Tongue (tissue), 2 donors: ENCODE data around the gene MSX1. TPM values are rescaled to one million over a fixed set of nuclear protein-coding genes. Genes with fewer than 3 reads are reported as not detected.

Source experiments
- DNase-seq: peaks from one replicate; pipeline ENCODE4 v3.0.0-alpha.2; 2015
- total RNA-seq: library from RNA; depleted of rRNA; stranded (reverse); fragments of >200 nt; gene quantifications from one replicate; pipeline ENCODE4 v1.2.3, GENCODE V29; 2014

Gene MSX1
- total RNA-seq, 1 donor from 2014 or later, result 3.7 TPM

DNA sequence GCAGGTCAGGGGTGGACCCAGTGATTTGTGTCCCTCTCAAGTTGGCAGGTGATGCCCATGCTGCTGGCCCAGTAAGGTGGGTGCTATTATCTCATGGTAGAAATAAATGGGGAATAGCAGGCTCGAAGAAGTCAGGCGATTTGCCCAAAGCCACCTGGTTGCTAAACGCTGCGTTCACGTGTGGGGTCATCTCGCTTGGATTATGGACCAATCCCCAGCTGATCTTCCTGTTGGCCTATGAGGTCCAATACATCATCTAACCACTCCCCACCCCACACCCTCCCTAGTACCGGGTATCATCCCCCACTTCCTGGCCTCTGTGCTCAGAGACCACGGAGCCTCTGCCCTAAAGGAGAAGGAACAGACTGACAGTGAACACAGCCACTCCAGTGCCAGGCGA, 18.3 kb upstream of the MSX1 start:
- no peak for DNase-seq

DNA sequence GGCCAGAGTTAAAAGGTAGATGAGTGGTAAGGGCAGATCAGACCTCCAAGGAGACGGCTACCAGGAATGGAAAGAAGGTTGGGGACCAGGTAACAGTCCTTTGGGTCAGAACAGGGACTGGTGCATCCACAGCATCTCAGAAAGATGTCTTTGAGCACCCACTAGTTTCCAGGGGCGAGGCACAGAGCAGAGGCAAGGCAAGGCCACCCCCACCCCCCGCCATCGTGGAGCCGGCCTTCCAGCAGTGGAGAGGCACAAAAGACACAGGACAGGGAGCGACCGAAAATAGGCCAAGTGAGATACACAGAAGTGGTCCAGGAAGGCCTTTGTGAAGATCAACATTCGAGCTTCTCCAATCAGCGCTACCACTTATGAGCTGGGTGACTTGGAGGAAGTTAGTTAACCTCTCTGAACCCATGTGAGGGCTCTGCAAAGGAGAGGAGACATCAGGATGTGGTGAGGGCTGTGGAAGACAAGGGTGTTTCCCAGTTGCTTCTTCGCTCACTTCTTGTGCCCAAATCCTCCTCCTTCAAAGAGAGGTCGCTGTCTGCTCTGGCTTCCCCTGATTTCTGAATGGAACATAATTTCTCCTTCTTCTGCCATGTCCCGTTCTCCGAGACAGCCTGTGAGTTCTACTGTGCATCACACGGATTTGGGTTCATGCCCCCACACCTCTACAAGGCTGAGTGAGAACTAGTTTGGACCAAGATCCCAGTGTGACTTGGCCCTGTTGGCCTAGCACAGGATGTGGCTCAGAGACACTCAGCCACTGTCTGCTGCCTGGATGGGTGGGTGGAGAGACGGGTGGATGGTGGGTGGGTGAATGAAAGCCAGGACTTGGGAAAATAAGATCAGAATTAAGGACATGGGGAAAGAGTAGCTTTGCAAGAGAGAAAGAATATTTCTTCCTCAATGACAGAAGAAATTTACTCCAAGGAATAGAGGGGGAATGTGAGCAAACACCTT, 16.7 kb upstream of the MSX1 start:
- DNase-seq, result no peak

DNA sequence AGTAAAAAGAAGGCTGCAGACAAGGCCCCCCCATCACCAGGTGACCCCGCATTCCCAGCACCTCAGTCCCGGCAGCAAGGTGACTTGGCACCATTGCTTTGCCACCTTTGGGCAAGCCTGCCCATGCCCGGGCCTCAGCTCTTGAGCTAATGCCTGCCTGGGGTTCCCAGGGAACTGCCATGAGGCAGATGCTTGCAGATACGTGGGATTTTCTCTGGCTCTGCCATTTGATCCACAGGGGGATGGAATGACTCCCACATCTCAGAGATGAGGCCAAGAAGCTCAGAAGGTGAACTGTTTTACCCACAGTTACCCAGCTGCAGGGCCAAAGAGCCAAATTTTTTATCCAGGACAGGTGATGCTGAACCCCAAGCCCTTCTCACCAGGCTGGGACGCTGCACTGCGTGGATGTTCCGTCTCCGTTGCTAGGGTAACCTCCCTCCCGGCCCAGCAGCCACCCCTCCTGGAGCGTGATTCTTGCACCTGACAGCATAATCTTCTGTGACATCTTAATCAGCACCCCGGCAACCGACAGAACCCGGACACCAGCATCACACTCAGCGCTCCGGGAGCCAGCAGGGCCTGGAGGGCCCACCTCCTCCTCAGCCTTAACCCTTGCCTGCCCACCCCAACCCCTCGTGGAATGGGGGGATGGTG, 15.7 kb upstream of the MSX1 start:
- no peak for DNase-seq

DNA sequence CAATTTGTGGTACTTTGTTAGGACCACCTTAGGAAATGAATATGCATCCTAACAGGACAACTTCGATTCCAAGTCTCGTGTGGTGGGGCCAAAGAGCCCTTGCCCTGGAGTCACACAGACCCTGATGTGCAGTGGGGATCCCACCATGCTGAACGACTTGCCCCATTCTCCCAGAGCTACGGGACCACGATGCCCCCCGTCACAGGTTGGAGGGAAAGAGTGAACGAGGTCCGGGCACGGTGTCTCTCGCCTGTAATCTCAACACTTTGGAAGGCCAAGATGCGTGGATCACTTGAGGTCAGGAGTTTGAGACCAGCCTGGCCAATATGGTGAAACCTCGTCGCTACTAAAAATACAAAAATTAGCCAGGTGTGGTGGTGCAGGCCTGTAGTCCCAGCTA, 14.4 kb upstream of the MSX1 start:
- no peak for DNase-seq

DNA sequence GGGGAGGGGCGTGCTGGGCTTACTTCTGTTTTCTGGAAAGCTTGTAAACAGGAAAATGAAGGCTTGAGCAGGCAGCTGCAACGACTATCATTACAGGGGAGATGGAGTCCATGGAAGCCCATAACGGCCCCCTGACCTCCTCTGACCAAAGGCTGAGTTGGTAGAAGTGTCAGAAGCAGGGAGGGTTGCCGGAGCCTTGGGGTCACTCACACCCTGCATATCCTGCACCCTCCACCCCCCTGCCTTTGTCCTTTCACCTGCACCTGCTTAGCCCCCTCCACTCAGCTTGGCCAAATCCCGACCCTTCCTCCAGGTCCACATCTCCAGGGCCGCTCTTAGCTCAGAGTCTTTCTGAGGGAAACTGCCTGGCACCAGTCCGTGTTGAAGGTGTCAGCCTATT, 12.5 kb upstream of the MSX1 start:
- DNase-seq, result no peak

DNA sequence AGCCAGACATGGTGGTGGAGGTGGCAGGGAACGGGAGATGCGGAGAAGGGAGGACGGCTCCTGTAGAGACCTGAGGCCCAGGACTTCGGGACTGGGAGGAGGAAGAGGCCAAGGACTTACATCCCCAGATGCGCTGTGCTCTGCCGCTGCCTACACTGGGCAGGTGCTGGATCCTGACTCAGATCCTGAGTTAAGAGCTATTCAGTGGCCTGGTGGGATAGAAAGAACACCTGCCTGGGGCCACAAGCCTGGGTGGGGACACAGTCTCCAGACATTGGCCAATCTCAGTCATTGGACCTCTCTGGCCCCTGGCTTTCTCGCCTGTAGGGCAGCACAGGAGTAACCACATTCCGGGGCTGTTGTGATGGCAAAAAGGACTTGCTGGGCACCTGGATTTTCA, 10.9 kb upstream of the MSX1 start:
- no peak for DNase-seq

DNA sequence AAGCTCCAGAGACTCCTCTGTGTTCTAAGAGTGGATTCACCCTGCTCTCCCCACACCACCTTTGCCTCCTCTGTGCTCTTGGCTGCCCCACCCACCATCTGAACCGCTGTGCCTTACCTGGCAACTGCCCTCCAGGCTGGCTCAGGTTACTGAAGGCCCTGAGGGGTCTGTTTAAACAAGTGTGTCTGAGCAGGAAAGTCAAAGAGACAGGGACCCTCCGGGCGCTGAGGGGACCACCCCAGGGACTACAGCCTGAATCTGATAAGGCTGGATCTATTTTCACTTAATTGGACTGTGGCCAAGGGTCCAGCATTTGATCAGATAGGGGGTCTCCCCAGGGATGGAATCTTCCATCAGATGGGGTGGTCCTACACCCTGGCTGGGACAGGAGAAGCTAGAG, 10.4 kb upstream of the MSX1 start:
- DNase-seq, result no peak

DNA sequence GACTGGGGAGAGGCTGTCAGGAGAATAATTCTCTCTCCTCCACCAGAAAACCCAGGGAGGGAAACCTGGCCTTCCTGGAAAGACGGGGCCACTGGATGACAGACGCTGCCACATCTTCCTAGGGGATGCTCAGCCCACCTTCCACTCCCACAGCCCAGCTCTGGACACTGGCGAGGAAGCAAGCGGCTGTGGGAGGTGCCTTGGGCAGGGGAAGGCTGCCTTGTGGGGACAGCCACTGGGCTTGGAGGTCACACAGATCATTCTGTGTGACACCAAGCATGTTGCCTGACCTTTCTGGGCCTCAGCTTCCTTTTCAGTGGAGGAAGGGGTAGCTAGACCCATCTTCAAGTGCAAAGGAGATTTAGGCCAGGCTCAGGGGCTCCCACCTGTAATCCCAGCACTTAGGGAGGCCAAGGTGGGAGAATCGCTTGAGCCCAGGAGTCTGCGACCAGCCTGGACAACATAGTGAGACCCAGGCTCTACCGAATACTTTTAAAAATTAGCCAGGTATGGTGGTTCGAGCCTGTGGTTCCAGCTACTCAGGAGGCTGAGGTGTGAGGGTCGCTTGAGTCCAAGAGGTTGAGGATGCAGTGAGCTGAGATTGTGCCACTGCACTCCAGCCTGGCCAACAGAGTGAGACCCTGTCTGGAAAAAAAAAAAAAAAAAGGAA, 9.8 kb upstream of the MSX1 start:
- DNase-seq, result no peak

DNA sequence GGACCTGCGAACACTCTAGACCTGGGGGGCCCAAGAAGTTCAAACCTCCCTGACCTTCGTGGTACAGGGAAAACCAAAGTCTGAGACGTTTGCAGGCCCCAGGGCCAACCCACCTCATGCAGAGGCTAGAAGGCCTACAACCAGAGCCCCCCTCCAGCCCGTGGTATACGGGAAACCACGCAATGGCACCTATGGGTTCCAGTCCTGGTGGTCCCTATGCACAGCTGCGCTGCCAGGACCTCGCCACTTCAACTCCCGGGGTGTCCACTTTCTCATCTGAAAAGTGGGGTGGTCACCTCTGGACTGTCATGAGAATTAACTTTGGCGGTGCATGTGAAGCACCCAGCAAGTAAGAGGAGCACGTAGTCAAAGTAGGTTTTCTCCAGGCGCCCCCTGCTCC, 8.4 kb upstream of the MSX1 start:
- DNase-seq, result no peak

DNA sequence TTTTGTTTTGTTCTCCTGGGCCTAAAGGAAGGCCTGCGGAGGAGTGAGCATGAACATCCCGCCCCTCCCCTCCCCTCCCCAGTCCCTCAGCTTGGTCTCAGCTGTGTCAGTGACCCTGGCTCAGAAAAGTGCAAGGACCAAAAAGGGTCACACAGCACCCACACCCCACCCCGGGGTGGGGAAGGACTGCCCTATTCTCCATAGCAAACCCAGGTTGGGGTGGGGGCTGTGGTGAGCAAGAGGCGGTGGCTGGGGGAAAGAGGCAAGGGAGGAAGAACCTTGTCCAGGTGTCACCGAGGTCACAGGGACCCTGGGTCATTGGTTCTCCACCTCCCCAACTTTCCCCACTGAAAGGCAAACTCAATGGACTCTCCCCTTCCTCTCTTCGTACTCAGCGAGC, 7.6 kb upstream of the MSX1 start:
- no peak for DNase-seq

DNA sequence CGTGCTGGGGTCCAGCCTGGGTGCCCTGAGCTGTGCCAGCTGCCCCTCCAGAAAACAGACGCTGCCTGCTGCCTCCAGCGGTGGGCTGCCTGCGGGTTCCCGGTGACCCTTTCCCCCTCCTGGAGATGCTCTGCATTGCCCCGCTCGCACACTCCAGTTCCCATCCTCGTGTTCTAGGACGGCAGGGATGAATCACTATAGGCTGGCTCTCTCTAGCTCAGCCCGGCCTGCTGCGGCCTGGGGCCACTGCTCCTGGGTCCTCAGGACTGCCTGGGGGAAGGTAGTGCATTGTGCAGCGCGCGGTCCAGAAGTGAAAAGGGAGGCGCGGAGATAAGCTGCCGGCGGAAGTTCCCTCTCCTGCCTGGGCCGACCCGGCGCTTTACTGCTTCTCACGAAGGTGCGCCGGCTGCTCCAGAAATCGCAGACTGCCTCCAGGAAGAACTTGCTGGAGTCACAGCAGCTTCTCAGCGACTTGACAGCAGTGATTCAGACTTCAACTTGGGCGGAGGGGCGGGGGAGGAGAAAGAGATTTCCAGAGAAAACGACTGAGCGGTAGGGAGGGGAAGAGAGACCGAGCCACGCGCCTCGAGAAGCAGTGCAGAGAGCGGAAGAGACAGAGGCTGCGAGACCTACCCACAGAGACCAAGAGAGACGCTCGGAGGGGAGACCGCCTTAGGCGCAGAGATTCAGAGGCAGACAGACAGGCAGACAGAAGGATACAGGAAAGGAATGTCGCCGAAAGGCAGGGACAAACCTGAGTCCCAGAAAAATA, 6.7 kb upstream of the MSX1 start:
- DNase-seq, result peak; percentile 44

DNA sequence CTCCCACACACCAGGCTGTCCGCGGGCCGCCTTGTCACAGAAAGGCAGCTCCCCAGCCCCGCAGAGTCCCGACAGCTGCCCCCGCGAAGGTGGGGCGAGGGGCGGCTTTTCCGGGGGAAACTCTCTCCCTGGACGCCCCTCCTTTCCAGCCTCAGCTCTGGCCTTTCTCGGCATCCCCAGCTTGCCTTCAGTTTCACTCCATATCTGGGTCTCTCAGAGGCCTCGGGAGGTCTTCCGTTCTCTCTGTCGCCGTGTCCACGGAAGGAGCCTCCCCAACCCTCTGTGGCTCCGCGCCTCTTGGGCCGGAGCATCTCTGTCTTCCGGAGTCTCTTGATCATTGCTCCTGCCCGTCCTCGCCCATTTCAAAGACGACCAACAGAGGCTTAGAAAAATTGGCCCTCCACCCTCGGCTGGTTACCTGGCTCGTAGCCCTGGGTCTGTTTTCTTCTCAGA, 6.1 kb upstream of the MSX1 start:
- DNase-seq, result no peak

DNA sequence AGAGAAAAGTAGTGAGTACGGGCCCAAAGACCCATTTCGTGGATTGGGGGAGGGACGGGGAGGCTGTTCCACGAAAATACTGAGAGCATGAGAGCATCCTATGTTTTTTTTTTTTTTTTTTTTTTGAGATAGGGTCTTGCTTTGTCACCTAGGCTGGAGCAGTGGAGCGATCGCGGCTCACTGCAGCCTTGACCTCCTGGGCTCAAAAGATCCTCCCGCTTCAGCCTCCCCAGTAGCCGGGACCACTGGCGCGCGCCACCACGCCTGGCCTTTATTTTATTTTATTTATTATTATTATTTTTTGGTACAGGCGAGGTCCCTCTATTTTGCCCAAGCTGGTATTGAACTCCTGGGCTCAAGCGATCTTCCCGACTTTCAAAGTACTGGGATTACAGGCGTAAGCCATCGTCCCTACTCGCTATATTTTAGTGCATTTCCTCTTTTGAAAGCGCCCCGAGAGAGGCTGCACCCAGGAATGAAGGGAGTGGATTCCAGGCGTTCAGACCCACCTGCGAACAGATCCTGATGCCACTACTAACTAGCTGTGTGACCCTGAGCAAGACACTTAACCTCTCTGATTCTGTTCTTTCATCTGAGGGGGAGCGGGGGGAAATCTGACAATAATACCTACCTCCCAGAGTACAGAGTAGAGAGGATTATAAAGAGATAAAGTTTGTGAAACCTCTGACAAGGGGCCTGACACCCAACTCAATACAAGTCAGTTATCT, 5.4 kb upstream of the MSX1 start:
- no peak for DNase-seq

DNA sequence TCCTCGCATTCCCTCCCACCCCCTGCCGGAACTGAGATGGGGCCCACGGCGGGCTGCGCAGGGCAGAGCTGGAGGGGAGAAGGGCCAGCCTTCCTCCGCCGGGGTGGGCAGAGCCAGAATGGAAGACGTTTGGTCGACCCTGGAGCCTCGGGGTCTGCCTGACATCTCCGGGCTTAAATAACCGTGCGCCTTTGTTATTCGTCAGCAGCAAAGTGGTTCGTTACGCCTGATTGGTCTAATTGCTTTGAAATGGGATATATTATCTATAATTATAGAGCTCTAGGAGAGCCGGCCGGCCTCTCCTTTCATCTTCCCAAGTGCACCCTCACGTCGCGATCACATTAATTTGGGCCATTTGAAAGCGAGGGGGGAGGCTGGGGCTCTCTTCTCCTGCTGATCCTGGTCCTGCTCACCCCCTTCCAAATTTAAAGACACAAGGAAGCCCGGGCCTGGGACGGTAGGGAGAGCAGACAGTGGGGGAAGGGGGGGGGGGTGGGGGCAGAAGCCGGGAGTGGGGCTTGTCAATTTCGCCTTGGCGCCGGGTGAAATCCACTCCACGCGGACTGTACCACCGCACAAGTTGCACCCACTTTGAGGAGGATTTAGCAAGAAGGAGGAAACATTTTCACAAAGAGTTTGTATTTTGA, 4.7 kb upstream of the MSX1 start:
- DNase-seq, result no peak

DNA sequence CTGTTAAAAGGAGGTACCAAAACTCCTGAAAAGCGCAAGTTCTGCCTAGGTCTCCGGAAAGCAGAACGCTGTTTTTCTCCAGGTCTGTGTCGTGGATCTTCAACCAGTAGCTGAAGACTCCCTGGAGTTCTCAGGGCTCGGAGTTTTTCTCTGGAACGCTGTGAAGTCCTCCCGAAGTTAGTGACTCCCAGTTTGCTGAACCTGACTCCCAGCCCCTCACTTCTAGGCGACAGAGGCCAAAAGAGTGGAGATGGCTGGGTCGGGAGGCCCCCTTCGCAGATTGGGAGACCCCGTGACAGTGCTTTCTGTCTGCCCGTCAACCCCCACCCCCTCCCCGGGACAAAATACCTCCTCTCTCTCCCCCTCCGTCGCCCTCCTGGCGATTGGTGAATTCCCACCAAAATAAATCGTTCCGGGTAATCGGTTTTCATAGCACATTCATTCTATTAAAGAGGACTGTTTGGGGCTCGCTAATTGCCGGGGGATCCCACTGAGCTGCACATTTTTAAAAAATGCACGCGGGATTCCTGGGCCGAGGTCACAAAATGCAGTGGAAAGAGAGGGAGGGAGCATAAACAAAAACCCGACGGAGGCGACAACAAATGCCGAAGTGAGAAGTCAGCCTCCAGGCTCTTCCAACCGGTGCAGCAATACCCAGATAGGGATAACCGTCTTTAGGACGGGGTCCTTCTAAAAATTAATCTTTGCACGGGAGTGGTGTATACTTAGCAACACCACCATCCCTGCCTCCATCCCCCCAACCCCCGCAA, 4.0 kb upstream of the MSX1 start:
- peak; percentile 17 for DNase-seq

DNA sequence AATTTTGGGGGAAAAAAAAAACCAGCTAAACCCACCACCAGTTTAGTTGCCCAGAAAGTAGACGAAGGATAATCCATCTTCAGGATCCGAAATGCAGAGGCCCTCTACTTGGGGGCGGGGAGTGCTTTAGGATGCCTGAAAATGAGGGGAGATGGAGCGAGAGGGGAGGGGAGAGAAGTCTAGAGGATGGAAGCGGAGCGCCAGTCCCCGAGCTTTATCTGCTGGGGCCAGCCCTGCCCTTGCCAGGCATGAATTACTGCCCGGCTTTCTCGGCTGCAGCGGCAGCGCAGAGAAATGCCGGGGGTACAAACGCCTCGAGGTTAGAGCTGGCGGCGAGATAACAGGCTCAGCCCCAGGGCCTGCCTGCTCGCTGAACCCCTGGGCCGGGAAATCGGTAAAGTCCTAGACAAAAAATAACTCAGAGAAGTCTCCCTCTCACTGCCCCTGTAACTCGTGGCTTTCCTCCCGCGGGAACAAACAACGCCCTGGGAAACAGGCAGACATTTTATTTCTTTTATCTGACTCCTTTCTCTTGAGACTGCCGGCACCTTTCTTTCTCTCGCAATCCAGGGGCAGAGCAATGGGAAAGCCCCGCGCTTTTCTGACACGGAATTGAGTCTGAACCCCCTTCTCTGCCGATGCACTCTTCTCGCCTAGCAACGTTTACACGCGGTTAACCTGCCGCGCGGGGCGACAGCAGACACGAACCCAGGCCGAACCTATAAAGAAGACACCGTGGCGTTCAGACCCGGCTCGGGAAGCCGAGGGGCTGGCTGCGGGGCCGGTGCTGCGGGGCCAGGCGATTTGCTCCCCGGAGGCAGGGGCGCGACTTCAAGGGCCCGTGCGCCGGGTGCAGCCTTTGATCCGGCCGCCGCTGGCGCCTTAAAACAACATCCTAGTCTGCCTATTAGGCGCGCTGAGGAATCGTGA, 3.1 kb upstream of the MSX1 start:
- DNase-seq, result peak; percentile 27

DNA sequence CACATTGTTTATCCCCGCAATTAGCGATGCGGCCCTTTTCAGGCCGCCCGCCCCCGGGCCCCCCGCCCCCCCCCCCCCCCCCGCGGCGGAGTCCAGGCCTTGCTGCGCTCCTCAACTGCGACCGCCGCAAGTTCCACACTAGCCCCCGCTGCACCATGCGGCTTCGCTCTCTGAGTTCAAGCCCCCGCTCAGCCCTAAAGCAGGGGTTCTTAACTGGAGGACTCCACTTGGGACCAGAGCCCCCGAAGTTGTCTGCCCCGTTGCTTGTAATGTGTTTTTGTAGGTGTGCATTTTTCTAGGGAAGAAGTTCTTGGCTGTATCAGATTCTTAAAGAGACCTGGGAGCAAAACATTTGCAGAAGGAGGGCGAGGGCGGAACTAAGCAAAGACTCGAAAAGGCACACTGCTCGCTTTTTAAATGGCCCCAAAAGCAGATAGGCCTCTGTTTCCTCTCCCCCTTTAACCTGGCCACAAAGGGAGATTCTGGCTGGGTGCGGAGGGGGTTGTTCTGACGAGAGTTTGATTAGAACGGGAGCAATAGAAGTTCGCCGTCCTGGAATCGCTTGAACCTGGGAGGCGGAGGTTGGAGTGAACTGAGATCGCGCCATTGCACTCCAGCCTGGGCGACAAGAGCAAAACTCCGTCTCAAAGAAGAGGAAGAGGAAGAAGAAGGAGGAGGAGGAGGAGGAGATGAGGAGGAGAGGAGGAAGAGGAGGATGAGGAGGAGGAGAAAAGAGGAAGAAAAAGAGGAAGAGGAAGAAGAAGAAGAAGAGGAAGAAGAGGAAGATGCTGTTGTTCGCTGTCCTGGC, 2.3 kb upstream of the MSX1 start:
- DNase-seq, result no peak

DNA sequence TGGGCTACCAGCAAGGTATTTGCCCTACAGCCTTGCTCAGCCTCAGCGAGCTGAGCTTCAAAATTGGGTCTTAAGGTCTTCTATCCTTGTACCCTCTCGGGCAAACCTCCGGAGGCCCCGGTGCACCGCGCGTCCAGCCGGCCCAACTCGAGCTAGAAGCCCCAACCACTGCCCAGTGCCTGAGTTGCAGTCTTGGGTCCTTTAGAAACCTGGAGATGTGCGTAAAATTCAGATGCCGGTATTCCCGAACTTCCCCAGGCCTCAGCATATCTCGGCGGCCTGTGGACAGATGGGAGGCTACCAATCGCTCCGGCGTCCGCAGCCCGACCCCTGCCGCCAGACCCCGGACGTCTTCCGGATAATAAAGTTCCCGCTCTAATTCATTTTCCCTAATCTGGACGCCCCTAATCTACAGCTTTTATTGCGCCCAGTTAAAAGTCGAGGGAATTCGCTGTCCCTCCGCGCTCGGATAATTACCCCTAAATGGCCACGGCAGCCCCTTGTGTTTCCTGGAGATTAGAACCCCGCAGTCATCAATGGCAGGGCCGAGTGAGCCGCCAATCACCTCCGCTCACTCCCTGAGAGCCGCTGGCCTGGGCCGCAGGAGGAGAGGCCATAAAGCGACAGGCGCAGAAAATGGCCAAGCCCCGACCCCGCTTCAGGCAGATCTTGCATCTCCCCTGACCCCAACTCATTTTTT, 1.5 kb upstream of the MSX1 start:
- no peak for DNase-seq
